SU-DHL-6 (cell line): ENCODE results near the gene UBAC1.

Experiments
- H2AFZ ChIP-seq: fragments of 200-600 bp; sonication (generic); 2 replicates; pipeline ENCODE4 v1.6.1; 2014; ENCODE audit warnings: low read depth, mild to moderate bottlenecking, moderate library complexity, mixed read lengths, antibody characterized with exemption, low read length; ENCODE audit not compliant: severe bottlenecking
- H3F3A ChIP-seq: fragments of 200-600 bp; shearing (Covaris generic); 2 replicates; pipeline ENCODE4 v1.6.0; 2016; ENCODE audit warnings: antibody characterized with exemption, mild to moderate bottlenecking; ENCODE audit not compliant: insufficient read depth
- H3K27ac ChIP-seq: fragments of 200-600 bp; sonication (generic); 2 replicates; pipeline ENCODE4 v1.5.1; 2016; ENCODE audit warnings: low read depth, mild to moderate bottlenecking, low read length, moderate library complexity, mixed read lengths
- H3K27me3 ChIP-seq: fragments of 200-600 bp; sonication (generic), shearing (Covaris generic); 2 replicates; pipeline ENCODE4 v1.6.0; 2014; ENCODE audit warnings: mild to moderate bottlenecking, low read length
- H3K36me3 ChIP-seq: fragments of 200-600 bp; sonication (generic); 2 replicates; pipeline ENCODE4 v1.6.1; 2014; ENCODE audit warnings: mild to moderate bottlenecking, low read length, mixed read lengths
- H3K4me2 ChIP-seq: fragments of 300-600, 200-600 bp; shearing (Covaris generic), sonication (generic); 2 replicates; pipeline ENCODE4 v1.6.0; 2014; ENCODE audit warnings: low read length, low read depth, mild to moderate bottlenecking; ENCODE audit not compliant: poor library complexity, severe bottlenecking
- H3K4me3 ChIP-seq: fragments of 200-600 bp; sonication (generic); 2 replicates; pipeline ENCODE4 v1.5.1; 2014; ENCODE audit warnings: antibody characterized with exemption, low read length, mild to moderate bottlenecking, mixed read lengths; ENCODE audit not compliant: insufficient read depth, poor library complexity, severe bottlenecking
- H3K79me2 ChIP-seq: fragments of 200-600 bp; sonication (generic); 2 replicates; pipeline ENCODE4 v1.6.1; 2014; ENCODE audit warnings: mild to moderate bottlenecking, low read length, moderate library complexity; ENCODE audit not compliant: insufficient read depth
- H3K9ac ChIP-seq: fragments of 200-600 bp; sonication (generic); 2 replicates; pipeline ENCODE4 v1.7.0; 2014; ENCODE audit warnings: mild to moderate bottlenecking, low read length
- H3K9me2 ChIP-seq: fragments of 200-600 bp; sonication (generic); replicated peaks from 2 replicates; pipeline ENCODE4 v1.6.1; 2014; ENCODE audit warnings: low read length; ENCODE audit not compliant: insufficient read depth
- H3K9me3 ChIP-seq: fragments of 200-600 bp; sonication (generic); 2 replicates; pipeline ENCODE4 v1.6.1; 2014; ENCODE audit warnings: low read length, mixed read lengths; ENCODE audit not compliant: insufficient read depth
- H4K20me1 ChIP-seq: fragments of 200-600 bp; sonication (generic); 2 replicates; pipeline ENCODE4 v1.6.1; 2014; ENCODE audit warnings: low read depth, mild to moderate bottlenecking, antibody characterized with exemption, low read length, moderate library complexity, mixed read lengths
- EZH2phosphoT487 ChIP-seq: fragments of 200-600 bp; sonication (generic), shearing (Covaris generic); conservative IDR thresholded peaks from 2 replicates; pipeline ENCODE4 v1.6.1; 2018; ENCODE audit warnings: mild to moderate bottlenecking, antibody characterized with exemption, low read length, moderate library complexity, mixed read lengths
- TF ChIP-seq, protein P1 (sequence below): fragments of 200-600 bp; sonication (generic); IDR thresholded peaks from one replicate; pipeline ENCODE4 v1.5.1; 2017; ENCODE audit warnings: antibody characterized with exemption, mild to moderate bottlenecking, low read length, moderate library complexity; ENCODE audit not compliant: insufficient read depth, poor library complexity, severe bottlenecking

The UBAC1 gene

DNA sequence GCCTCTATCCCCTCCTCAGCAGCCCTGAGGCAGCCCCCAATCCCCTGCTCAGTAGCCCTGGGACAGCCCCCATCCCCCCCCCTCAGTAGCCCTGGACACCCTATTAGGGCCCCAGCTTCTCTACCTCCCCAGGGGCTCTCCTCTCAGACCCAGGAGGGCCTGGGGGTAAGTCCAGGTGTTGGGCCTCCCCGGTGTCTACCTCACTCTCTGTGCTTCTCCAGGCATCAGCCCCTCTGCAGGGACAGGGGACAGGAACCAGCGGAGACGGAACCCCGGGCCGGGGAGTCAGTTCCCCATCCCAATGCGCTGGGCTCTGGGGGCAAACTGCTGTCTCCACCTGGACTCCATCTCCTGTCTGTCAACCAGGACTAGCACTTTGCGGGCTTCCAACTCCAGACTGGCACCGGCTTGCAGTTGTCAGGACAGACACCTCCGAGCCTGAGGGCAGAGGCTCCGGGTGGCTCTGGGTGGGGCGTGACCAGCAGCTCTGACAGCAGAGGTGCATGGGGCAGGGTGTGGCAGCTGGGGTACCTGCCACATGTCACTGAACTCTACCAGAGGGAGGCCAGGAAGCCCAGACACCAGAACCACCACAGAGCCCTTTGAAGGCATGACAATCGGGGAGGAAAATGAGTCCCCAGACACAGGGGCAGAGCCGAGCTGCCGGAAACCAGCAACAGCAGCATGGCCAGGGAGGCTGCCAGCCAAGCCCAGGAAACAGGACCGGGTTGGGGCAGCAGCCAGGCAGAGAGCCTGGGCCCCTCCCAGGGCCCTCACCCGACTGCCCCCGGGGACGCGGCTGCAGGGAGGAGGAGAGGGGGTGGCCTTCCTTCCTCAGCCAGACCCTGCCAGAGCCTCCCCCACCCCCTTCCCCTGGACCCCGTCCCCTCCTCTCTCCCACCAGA lies 17.7 kb upstream of the UBAC1 start:
- H3K4me3 ChIP-seq = no peak overlapping the region
- H3K27ac ChIP-seq = no peak overlapping the region
- H3K9ac ChIP-seq = no peak overlapping the region
- H3F3A ChIP-seq = no peaks in the 10 kb centered on the region
- H3K9me3 ChIP-seq = no peaks in the 10 kb centered on the region
- no peak overlapping the region for H3K4me2 ChIP-seq
- TF ChIP-seq EZH2phosphoT487 = no peak
- TF ChIP-seq, protein P1, sequence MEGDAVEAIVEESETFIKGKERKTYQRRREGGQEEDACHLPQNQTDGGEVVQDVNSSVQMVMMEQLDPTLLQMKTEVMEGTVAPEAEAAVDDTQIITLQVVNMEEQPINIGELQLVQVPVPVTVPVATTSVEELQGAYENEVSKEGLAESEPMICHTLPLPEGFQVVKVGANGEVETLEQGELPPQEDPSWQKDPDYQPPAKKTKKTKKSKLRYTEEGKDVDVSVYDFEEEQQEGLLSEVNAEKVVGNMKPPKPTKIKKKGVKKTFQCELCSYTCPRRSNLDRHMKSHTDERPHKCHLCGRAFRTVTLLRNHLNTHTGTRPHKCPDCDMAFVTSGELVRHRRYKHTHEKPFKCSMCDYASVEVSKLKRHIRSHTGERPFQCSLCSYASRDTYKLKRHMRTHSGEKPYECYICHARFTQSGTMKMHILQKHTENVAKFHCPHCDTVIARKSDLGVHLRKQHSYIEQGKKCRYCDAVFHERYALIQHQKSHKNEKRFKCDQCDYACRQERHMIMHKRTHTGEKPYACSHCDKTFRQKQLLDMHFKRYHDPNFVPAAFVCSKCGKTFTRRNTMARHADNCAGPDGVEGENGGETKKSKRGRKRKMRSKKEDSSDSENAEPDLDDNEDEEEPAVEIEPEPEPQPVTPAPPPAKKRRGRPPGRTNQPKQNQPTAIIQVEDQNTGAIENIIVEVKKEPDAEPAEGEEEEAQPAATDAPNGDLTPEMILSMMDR = no peak
- H3K36me3 ChIP-seq = no peaks in the 10 kb centered on the region
- no peaks in the 10 kb centered on the region for H3K79me2 ChIP-seq
- H3K27me3 ChIP-seq = no peaks in the 10 kb centered on the region
- H2AFZ ChIP-seq = no peak overlapping the region
- H4K20me1 ChIP-seq = no peaks in the 10 kb centered on the region
- no peaks in the 10 kb centered on the region for H3K9me2 ChIP-seq

DNA sequence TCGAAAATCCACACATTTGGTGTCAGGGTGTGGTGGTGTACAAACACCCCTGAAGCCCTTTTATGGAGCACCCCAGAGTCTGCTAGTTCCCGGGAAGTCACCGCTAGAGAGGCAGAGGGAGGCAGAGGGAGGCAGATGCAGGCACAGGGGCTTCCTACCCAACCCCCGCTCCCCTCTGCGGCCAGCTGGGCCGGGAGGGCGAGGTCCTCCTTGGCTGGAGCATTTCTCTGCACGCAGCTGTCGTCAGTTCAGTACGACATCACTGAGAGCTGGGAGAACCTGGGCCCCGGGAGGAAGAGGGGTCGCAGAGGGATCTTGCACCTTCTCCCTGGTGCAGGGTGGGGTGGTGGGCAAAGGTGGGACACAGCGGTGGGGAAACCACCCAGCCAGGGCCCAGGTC lies 15.8 kb upstream of the UBAC1 start:
- no peak overlapping the region for H3K27ac ChIP-seq
- no peak overlapping the region for H3K9ac ChIP-seq
- H3F3A ChIP-seq = no peaks in the 10 kb centered on the region
- no peaks in the 10 kb centered on the region for H3K27me3 ChIP-seq
- H3K4me3 ChIP-seq = no peak overlapping the region
- no peaks in the 10 kb centered on the region for H4K20me1 ChIP-seq
- no peak overlapping the region for H2AFZ ChIP-seq
- no peaks in the 10 kb centered on the region for H3K9me2 ChIP-seq
- TF ChIP-seq, protein P1 = no peak
- no peaks in the 10 kb centered on the region for H3K9me3 ChIP-seq
- no peak overlapping the region for H3K4me2 ChIP-seq
- no peaks in the 10 kb centered on the region for H3K36me3 ChIP-seq
- no peaks in the 10 kb centered on the region for H3K79me2 ChIP-seq

DNA sequence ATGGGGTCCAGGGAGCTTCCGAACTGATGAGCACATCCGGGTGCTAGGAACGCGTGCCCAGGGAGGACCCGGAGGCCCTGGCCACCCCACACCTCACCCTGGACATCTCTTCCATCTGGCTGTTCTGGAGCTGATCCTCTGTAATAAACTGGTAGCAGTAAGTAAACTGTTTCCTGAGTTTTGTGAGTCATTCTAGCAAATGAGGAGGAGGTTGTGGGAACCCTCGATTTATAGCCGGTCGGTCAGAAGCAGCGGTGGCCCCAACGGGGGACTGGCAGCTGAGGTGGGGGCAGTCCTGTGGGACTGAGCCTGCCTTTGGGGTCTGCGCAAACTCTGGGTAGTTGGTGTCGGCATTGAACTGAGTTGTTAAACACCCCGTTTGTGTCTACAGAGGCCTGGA lies 15.4 kb upstream of the UBAC1 start:
- Histone ChIP-seq H3K9me2 (no peaks in the 10 kb centered on the region), H3K79me2 (no peaks in the 10 kb centered on the region), H3K4me3 (no peak overlapping the region), H3K27me3 (no peaks in the 10 kb centered on the region), H3K36me3 (no peaks in the 10 kb centered on the region), H4K20me1 (no peaks in the 10 kb centered on the region), H3F3A (no peaks in the 10 kb centered on the region), H2AFZ (no peak overlapping the region), H3K9ac (no peak overlapping the region), H3K27ac (no peak overlapping the region), H3K9me3 (no peaks in the 10 kb centered on the region), H3K4me2 (no peak overlapping the region)
- no peak for TF ChIP-seq EZH2phosphoT487
- TF ChIP-seq, protein P1 = no peak
